HAP-1 (cell line): Measurements from ENCODE around the gene PDGFC.

ENCODE experiments used
- DNase-seq, 2 experiments: peaks; one replicate each; pipeline ENCODE4 v3.0.0-alpha.2; 2016 to 2020; ENCODE audit warnings: low spot score in 2 of 2
- H3K27me3 ChIP-seq: fragments of 250-450 bp; sonication (Bioruptor Pico); 2 replicates; pipeline ENCODE4 v1.5.1; 2020; ENCODE audit warnings: low read depth, mild to moderate bottlenecking, moderate library complexity
- H3K36me3 ChIP-seq: fragments of 250-450 bp; sonication (Bioruptor Pico); replicated peaks from 2 replicates; pipeline ENCODE4 v1.5.1; 2020; ENCODE audit warnings: mild to moderate bottlenecking
- H3K4me1 ChIP-seq: fragments of 250-450 bp; sonication (Bioruptor Pico); 2 replicates; pipeline ENCODE4 v1.5.1; 2020; ENCODE audit warnings: mild to moderate bottlenecking
- H3K4me3 ChIP-seq: fragments of 250-450 bp; sonication (Bioruptor Pico); 2 replicates; pipeline ENCODE4 v1.5.1; 2020; ENCODE audit warnings: mild to moderate bottlenecking, moderate library complexity
- H3K9me3 ChIP-seq: fragments of 250-450 bp; sonication (Bioruptor Pico); 2 replicates; pipeline ENCODE4 v1.5.1; 2020; ENCODE audit warnings: mild to moderate bottlenecking, moderate library complexity
- in situ Hi-C: fragments of 300-500 bp; cut with MboI; formaldehyde crosslinking; loops from 3 replicates; pipeline ENCODE4 v1.14.3; 2020; ENCODE audit warnings: low sequenced_read_pairs, inconsistent platforms, mixed read lengths

PDGFC gene

DNA sequence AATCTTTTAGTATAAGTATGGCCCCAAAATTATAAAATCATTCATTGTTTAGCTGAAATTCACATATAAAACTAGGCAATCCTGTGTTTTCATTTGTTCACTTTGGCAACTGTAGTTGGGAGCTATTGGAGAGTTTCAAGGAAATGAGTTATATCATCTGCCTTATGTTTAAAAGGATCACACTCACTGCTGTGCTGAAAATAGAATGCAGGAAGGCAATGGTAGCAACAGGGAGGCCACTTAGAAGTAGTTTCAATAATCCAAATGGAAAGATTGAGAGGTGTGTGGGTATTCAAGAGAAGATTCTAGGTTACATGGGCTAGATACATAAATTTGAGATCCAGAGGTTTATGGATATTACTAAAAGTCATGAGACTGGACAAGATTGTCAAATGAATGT is 184.9 kb downstream of the PDGFC start:
- no peaks in the 10 kb centered on the region; the same call in 1 of the 2 replicates for H3K4me1 ChIP-seq
- H3K27me3 ChIP-seq = no peaks in the 10 kb centered on the region
- in situ Hi-C loops = no loop called here

DNA sequence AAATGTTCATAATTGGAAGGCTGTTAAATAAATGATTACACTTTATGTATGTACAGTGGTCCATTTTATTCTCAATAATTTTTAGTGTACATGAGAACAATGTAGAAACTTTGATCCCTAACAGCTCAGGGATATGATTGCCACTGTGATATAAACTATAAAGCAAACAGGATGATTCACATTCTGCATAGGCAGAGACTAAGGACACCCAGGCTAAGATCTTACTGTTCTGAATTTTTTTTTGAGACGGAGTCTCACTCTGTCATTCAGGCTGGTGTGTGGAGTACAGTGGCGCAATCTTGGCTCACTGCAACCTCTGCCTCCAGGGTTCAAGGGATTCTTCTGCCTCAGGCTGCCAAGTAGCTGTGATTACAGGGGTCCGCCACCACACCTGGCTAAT is 186.6 kb downstream of the PDGFC start:
- no peak for DNase-seq
- H3K27me3 ChIP-seq = no peaks in the 10 kb centered on the region
- no peak overlapping the region for H3K4me3 ChIP-seq
- no peaks in the 10 kb centered on the region; the same call in 1 of the 2 replicates for H3K36me3 ChIP-seq
- H3K9me3 ChIP-seq = no peaks in the 10 kb centered on the region
- in situ Hi-C loops = no loop called here
- no peaks in the 10 kb centered on the region for H3K4me1 ChIP-seq

More for the DNA sequence above, 184.9 kb downstream of the PDGFC start:
- no peaks in the 10 kb centered on the region for H3K9me3 ChIP-seq
- no peak overlapping the region for H3K4me3 ChIP-seq
- no peaks in the 10 kb centered on the region; the same call in 1 of the 2 replicates for H3K36me3 ChIP-seq
- DNase-seq = no peak

DNA sequence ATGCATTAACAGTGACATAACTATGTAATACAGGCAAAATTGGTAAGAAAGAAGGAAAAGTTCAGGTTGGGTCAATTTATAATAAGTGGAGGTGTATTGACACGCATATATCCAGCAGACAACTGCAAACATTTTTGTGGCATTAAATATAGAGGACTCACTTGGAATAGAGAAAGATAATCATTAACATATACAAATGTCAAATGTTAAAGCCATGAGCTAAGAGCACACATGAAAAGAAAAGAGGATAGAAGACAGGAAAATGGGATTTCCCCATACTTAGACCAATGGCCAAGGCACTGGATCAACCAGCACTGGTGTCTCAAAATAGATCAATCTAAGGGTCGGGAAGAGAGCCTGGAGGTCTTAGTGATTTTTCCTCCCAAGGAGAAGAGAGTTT is 187.6 kb downstream of the PDGFC start:
- DNase-seq = no peak
- H3K27me3 ChIP-seq = no peaks in the 10 kb centered on the region
- no peaks in the 10 kb centered on the region; the same call in 1 of the 2 replicates for H3K4me1 ChIP-seq
- no peaks in the 10 kb centered on the region; the same call in 1 of the 2 replicates for H3K36me3 ChIP-seq
- H3K4me3 ChIP-seq = no peak overlapping the region
- no peaks in the 10 kb centered on the region for H3K9me3 ChIP-seq
- in situ Hi-C loops = no loop called here

DNA sequence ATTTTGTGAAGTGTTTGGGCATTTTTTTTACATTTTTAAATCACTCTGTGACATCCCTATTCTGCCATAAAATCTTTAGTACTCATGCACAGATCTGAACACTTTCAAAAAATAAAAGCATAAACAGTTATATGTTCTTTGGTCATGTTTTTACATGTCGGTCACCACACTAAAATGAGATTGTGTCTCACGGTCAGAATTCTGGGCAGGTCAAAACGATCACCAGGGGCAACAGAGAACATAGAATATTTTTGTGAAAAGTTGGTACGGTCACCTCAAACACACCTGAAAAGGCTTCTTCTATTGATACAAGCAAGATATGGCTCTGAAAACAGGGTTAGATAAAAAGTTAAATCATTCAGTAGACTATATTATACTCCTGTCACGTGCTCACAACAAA is 189.1 kb downstream of the PDGFC start:
- Histone ChIP-seq H3K36me3 (no peaks in the 10 kb centered on the region; the same call in 1 of the 2 replicates), H3K4me1 (no peaks in the 10 kb centered on the region; the same call in 1 of the 2 replicates), H3K27me3 (no peaks in the 10 kb centered on the region), H3K9me3 (no peaks in the 10 kb centered on the region), H3K4me3 (no peak overlapping the region)
- no peak for DNase-seq
- in situ Hi-C loops = no loop called here

DNA sequence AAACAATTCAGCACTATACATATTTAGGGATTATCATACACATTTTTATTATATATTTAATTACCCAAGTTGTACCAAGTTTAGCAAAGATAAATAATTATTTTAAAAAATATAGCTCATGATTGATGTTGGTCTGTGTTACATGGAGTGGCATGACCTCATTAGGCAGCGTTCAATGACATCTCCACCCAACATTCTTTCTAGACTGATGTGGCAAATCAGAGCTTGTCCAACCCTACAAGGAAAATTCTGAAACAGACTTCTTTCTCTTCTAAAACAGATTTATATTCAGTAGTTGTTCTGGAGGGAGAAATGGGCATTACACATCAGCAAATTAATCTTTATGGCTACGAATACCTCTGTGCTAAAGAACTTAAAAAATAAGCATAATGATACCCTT is 189.7 kb downstream of the PDGFC start:
- no peak for DNase-seq
- in situ Hi-C loops = no loop called here
- Histone ChIP-seq H3K9me3 (no peaks in the 10 kb centered on the region), H3K4me3 (no peak overlapping the region), H3K36me3 (no peaks in the 10 kb centered on the region; the same call in 1 of the 2 replicates), H3K27me3 (no peaks in the 10 kb centered on the region), H3K4me1 (no peaks in the 10 kb centered on the region; the same call in 1 of the 2 replicates)

DNA sequence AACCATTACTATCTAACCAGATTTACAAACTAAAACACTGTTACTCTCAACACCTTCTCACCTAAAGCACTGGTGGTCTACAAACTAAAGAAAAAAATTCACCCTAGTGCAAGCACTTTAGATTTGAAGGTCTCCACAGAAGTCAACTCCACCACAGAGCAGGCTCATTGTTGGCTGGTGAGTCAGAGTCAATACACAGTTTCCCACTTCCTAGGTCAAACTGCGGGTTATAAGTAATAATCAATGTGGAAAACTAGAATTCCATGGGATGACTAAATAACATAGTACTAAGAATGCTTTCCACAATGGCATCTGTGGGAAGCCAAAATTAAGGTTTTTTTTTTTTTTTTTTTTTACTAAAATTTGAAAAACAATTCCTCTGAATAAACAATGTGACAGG is 191.8 kb downstream of the PDGFC start:
- Histone ChIP-seq H3K27me3 (no peaks in the 10 kb centered on the region), H3K4me1 (peaks cover 1% of the 10 kb centered on the region; the same call in 1 of the 2 replicates), H3K9me3 (no peaks in the 10 kb centered on the region), H3K36me3 (no peaks in the 10 kb centered on the region), H3K4me3 (no peak overlapping the region)
- in situ Hi-C loops = no loop called here
- DNase-seq = no peak

DNA sequence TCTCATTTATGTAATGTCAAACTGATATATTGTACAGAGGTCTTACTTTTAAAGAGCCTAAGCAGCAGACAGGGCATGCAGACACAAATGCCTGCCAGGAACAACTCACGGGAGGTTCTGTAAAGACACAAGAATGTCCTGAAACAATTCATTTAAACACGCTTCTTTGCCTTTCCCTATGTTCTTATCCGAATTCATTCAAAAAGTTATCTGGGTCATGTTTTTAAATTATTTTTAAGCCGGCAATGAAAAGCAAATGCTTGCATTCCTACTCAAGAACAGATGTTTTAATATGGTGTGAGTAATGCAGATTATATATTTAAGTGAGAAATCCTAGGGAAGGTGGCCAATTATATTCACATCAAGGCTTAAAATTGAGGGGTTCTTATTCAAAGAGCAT is 192.6 kb downstream of the PDGFC start:
- Histone ChIP-seq H3K27me3 (no peaks in the 10 kb centered on the region), H3K36me3 (no peaks in the 10 kb centered on the region), H3K4me3 (no peak overlapping the region), H3K9me3 (no peaks in the 10 kb centered on the region), H3K4me1 (peaks cover 9% of the 10 kb centered on the region)
- in situ Hi-C loops = no loop called here
- DNase-seq = no peak

DNA sequence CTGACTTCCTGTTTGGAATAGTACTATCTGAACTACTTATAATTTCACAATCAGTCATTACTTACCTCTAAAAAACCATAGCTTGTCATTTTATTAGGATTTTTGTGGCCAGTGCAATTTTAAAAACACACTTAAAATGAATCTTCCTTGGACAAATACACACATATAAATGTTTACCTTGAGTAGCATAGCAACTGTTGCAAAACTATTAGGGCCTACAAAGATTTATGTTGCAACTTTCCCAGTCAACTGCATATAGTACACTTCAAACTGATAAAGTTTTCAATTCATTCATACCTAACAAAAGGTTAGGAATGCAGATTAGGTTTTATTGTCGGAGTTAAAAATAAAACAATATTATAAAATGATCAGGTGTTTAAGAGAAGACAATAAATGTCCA is 193.0 kb downstream of the PDGFC start:
- H3K27me3 ChIP-seq = no peaks in the 10 kb centered on the region
- DNase-seq = no peak
- peaks cover 13% of the 10 kb centered on the region for H3K4me1 ChIP-seq
- no peaks in the 10 kb centered on the region for H3K9me3 ChIP-seq
- no peaks in the 10 kb centered on the region for H3K36me3 ChIP-seq
- H3K4me3 ChIP-seq = no peak overlapping the region
- in situ Hi-C loops = no loop called here

DNA sequence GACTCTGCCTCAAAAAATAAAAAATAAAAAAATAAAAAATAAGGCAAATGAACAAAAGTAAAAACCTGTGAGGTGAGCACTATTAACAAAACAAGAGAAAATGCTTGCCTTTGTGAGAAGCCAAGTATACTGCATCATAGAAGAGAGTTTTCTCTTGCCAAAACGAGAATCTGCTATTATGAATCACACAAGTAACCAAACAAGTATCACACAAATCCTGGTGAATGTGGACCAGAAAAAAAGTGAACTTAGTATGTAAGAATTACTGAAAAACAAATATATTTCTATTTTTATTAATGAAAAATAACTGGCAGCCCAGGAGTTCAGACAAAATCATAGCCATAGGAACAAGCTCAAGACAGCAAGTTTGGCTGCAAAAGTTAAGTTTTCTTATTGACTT is 193.5 kb downstream of the PDGFC start:
- Histone ChIP-seq H3K9me3 (no peaks in the 10 kb centered on the region), H3K36me3 (no peaks in the 10 kb centered on the region), H3K4me1 (peaks cover 15% of the 10 kb centered on the region), H3K27me3 (no peaks in the 10 kb centered on the region), H3K4me3 (no peak overlapping the region)
- no peak for DNase-seq
- in situ Hi-C loops = no loop called here

DNA sequence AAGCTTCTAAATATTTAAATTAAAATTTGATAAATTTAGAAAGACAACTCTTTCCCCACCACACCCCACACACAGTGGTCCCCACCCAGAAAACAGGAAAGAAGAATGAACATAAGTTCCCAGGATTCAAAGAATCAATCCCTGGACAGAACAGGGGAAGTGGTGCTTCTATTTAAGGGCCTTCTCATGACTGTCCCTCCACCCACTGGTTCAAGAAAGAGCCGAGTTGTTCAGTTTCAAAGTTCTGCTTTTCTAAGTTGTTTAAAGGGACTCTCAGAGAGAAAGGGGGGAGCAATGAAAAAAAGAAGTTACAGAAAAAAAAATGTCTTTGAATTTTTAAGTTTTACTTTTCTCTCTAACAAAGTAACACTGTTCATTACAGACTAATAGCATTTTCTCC is 195.8 kb downstream of the PDGFC start:
- peaks cover 30% of the 10 kb centered on the region for H3K4me1 ChIP-seq
- in situ Hi-C loops = no loop called here
- H3K9me3 ChIP-seq = no peaks in the 10 kb centered on the region
- no peak for DNase-seq
- no peaks in the 10 kb centered on the region for H3K27me3 ChIP-seq
- no peaks in the 10 kb centered on the region for H3K36me3 ChIP-seq
- no peak overlapping the region for H3K4me3 ChIP-seq

DNA sequence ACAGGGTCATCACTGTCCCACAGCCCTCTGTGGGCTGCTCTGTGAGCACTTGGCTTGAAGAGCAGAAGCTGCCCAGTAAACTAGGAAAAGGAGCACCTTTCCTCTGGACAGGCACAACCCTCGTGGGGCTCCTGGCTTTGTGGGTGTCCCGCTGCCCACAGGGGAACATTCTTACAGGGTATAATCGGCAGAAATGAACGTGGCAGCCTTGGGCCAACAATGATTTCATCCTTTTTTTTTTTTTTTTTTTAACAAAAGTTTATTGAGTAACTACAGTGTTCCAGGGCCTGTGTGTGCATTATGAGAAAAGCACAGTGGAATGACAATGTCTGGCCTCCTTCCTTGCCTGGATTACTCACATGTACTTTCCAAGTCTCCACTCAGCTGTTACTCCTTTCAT is 197.2 kb downstream of the PDGFC start:
- in situ Hi-C loops = no loop called here
- H3K4me3 ChIP-seq = no peak overlapping the region
- H3K27me3 ChIP-seq = no peaks in the 10 kb centered on the region
- no peaks in the 10 kb centered on the region for H3K36me3 ChIP-seq
- H3K9me3 ChIP-seq = no peaks in the 10 kb centered on the region
- DNase-seq = peak in 1 of 2 experiments; percentile 20
- peaks cover 44% of the 10 kb centered on the region for H3K4me1 ChIP-seq

DNA sequence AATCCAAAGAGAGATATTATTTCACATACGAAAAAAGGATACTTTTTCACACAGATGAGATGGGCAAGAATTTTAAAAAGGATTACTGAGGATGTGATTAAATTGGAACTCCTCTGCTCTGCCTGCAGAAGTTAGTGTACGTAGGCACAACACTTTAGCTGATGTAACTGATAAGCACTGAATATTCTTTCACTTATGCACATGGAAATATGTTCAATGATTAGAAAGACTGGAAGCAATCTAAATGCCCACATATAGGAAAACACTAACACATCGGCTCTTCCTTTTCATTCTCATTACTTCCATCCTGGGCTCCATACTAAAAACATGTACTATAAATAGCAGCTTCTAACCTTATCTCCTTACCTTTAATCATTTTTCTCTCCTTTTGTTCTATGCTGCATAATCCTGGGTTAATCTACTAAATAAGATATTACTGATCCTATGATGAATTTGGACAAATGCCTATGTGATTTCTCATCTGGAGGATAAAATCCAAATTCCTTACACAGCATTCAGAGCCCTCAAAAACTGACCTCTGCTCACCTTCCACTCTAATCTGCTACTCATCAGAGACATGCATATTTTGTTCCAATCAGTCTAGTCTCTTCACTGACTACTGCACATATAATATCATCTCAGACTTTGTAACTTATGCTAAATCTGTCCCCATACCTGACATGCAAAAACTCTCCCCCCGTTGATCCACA is 197.8 kb downstream of the PDGFC start:
- Histone ChIP-seq H3K9me3 (no peaks in the 10 kb centered on the region), H3K4me1 (peaks cover 50% of the 10 kb centered on the region), H3K27me3 (no peaks in the 10 kb centered on the region), H3K4me3 (no peak overlapping the region), H3K36me3 (no peaks in the 10 kb centered on the region)
- DNase-seq = no peak
- in situ Hi-C loops = no loop called here

DNA sequence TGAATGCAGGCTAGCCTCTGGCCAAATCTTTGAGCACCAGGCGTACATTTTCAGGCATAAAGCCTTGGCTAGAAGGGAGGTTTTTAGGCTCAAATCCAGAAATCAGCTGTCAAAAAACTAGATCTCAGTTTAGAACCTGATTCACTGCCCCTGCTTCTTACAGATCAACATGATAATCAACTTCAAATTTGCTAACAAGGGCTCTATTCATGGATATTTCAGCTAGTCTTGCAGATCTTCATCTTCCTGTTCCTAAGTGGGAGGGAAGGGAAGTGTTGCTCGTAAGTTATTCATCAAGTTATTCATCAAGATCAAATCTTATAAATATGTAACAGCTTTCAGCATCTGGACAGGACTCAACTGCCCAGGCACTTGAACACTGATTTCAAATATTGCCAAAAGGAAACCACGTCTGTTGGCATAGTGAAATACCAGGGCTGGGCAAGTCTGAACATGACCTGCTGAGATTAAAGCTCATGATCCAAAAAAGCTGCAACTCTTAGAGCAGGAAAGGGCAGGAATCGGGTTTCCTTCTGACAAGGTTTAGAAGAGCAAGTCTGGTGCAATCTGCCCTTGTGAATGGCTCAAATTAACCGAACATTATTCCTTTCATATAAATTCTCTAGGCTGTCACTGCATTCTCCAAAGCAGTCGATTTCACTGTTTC is 200.3 kb downstream of the PDGFC start:
- peaks cover 61% of the 10 kb centered on the region for H3K4me1 ChIP-seq
- H3K27me3 ChIP-seq = no peaks in the 10 kb centered on the region
- H3K4me3 ChIP-seq = peak overlapping the region; percentile 5
- H3K36me3 ChIP-seq = no peaks in the 10 kb centered on the region
- in situ Hi-C loops = no loop called here
- no peaks in the 10 kb centered on the region for H3K9me3 ChIP-seq
- peak; percentile 74 to 92 for DNase-seq

DNA sequence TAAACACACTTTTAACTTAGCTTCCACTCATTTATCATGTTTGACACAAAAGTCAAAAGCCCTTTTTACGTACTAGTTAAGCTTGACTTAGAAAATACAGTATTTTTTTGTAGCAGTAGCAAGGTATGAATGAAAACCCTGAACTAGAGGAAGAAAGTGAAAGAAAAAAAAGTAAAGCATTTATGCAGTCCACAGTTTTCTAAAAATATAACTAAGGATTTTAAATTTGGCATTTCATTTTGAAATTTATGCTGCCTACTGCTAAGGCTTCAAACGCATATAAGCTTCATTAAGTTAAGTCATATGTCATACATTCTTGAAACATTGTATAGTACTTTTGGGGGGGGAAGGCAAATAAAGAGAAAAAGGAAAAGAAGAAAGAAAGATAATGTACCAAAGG is 201.5 kb downstream of the PDGFC start:
- H3K27me3 ChIP-seq = no peaks in the 10 kb centered on the region
- H3K4me3 ChIP-seq = no peak overlapping the region
- H3K9me3 ChIP-seq = no peaks in the 10 kb centered on the region
- peaks cover 68% of the 10 kb centered on the region for H3K4me1 ChIP-seq
- DNase-seq = no peak
- in situ Hi-C loops = no loop called here
- H3K36me3 ChIP-seq = no peaks in the 10 kb centered on the region
